ENCODE measurements around the gene NINJ2. TPM values are rescaled to one million over a fixed set of nuclear protein-coding genes. Genes with fewer than 3 reads are reported as not detected.
A peak's percentile ranks its signal among the peaks of the same experiment; 100 is the strongest.
"Not testable (repeated sequence)": the region's sequence is repeated elsewhere in the genome, so short reads cannot be mapped to it uniquely, and the experiment has no call there.

NINJ2 gene
- polyA plus RNA-seq, 1 of the 3 experiments (the other 2 are of a cell fraction), result 0.07 TPM

GRCh38 chr12:642633-643474 lies 20.4 kb downstream of the NINJ2 start:
- Histone ChIP-seq H3K79me2 (ENCODE audit: insufficient read depth) (no peaks in the 10 kb centered on the region), H3K27me3 (ENCODE audit: insufficient read depth) (no peaks in the 10 kb centered on the region), H3K4me2 (no peak overlapping the region), H3K9me3 (no peaks in the 10 kb centered on the region), H3K27ac (ENCODE audit: low read depth in 2 of 2, low read length in 1 of 2) (no peak overlapping the region), H3K9ac (no peak overlapping the region), H2AFZ (ENCODE audit: low read depth) (peak overlapping the region; percentile 79), H3K4me3 (ENCODE audit: low read depth in 2 of 2, low read length in 1 of 2) (no peak overlapping the region), H3F3A (replicated peaks; ENCODE audit: insufficient read depth) (peaks cover 6% of the 10 kb centered on the region), H3K9me2 (no peaks in the 10 kb centered on the region), H4K20me1 (ENCODE audit: insufficient read depth) (no peaks in the 10 kb centered on the region), H3K36me3 (replicated peaks in 1 of 2; ENCODE audit: control insufficient read depth in 1 of 2, insufficient read depth in 2 of 2, low read length in 1 of 2) (no peaks in the 10 kb centered on the region), H3K4me1 (ENCODE audit: control insufficient read depth in 1 of 2, insufficient read depth in 2 of 2, low read depth in 1 of 2, low read length in 1 of 2) (peaks cover 0 to 5% of the 10 kb centered on the region in 2 experiments; a peak in 1 of 4 replicates)
- TF ChIP-seq EZH2phosphoT487 (IDR thresholded peaks at IDR 0.05; ENCODE audit: borderline replicate concordance, low read depth), result no peak
- peak; percentile 48; the same call in 1 of the 2 replicates for TF ChIP-seq USF1 (IDR thresholded peaks at IDR 0.05; ENCODE audit: borderline replicate concordance, low read depth)
- no peak for TF ChIP-seq RAD21 (IDR thresholded peaks at IDR 0.05; ENCODE audit: low read length)
- POLR2A ChIA-PET, result no interaction called here
- WGBS (ENCODE audit: low lambda C conversion rate), result 59% methylated on average over 45 of the region's 95 CpGs
- peak; percentile 87 for DNase-seq
- CTCF ChIA-PET, result interaction anchor here (1.1 to 1.6 kb wide), 5 partner anchors 11 to 108 kb away, joined by 3 to 4 read pairs (median 3); no protein-coding TSS in a partner anchor

GRCh38 chr12:641321-641720 lies 21.9 kb downstream of the NINJ2 start:
- H3K79me2 ChIP-seq (ENCODE audit: insufficient read depth); H3K4me1 ChIP-seq (ENCODE audit: control insufficient read depth in 1 of 2, insufficient read depth in 2 of 2, low read depth in 1 of 2, low read length in 1 of 2); DNase-seq; H3F3A ChIP-seq (replicated peaks; ENCODE audit: insufficient read depth); H3K36me3 ChIP-seq (replicated peaks in 1 of 2; ENCODE audit: control insufficient read depth in 1 of 2, insufficient read depth in 2 of 2, low read length in 1 of 2); H3K27ac ChIP-seq (ENCODE audit: low read depth in 2 of 2, low read length in 1 of 2); H3K27me3 ChIP-seq (ENCODE audit: insufficient read depth); H2AFZ ChIP-seq (ENCODE audit: low read depth); H3K9ac ChIP-seq; H4K20me1 ChIP-seq (ENCODE audit: insufficient read depth); H3K4me3 ChIP-seq (ENCODE audit: low read depth in 2 of 2, low read length in 1 of 2); H3K9me2 ChIP-seq; H3K9me3 ChIP-seq; POLR2A ChIA-PET; H3K4me2 ChIP-seq: not testable (repeated sequence)
- 97% methylated on average over 11 of the region's 11 CpGs for WGBS (ENCODE audit: low lambda C conversion rate)
- CTCF ChIA-PET, result interaction anchor here (1.4 kb wide), 1 partner anchor 110 kb away, joined by 3 read pairs; no protein-coding TSS in a partner anchor

GRCh38 chr12:640773-641172 lies 22.5 kb downstream of the NINJ2 start:
- H3F3A ChIP-seq (replicated peaks; ENCODE audit: insufficient read depth), result peaks cover 6% of the 10 kb centered on the region
- no peaks in the 10 kb centered on the region for H3K9me2 ChIP-seq
- no peaks in the 10 kb centered on the region for H4K20me1 ChIP-seq (ENCODE audit: insufficient read depth)
- no peak overlapping the region for H3K9ac ChIP-seq
- 95% methylated on average over 3 of the region's 3 CpGs for WGBS (ENCODE audit: low lambda C conversion rate)
- POLR2A ChIA-PET, result no interaction called here
- H3K9me3 ChIP-seq, result no peaks in the 10 kb centered on the region
- no peak overlapping the region for H3K27ac ChIP-seq (ENCODE audit: low read depth in 2 of 2, low read length in 1 of 2)
- H3K4me2 ChIP-seq, result no peak overlapping the region
- H3K4me1 ChIP-seq (ENCODE audit: control insufficient read depth in 1 of 2, insufficient read depth in 2 of 2, low read depth in 1 of 2, low read length in 1 of 2), result peaks cover 0 to 4% of the 10 kb centered on the region in 2 experiments; a peak in 1 of 4 replicates
- no peak overlapping the region for H3K4me3 ChIP-seq (ENCODE audit: low read depth in 2 of 2, low read length in 1 of 2)
- no peaks in the 10 kb centered on the region for H3K36me3 ChIP-seq (replicated peaks in 1 of 2; ENCODE audit: control insufficient read depth in 1 of 2, insufficient read depth in 2 of 2, low read length in 1 of 2)
- no peaks in the 10 kb centered on the region for H3K79me2 ChIP-seq (ENCODE audit: insufficient read depth)
- H2AFZ ChIP-seq (ENCODE audit: low read depth), result no peak overlapping the region
- H3K27me3 ChIP-seq (ENCODE audit: insufficient read depth), result no peaks in the 10 kb centered on the region
- CTCF ChIA-PET, result no interaction called here
- DNase-seq, result no peak
- no peak for TF ChIP-seq ELF1 (IDR thresholded peaks at IDR 0.05)
- no peak for TF ChIP-seq PBX3 (IDR thresholded peaks at IDR 0.05)
- no peak for TF ChIP-seq IRF3 (IDR thresholded peaks at IDR 0.05; ENCODE audit: low read depth, low read length)
- TF ChIP-seq USF1 (IDR thresholded peaks at IDR 0.05; ENCODE audit: borderline replicate concordance, low read depth), result no peak
- TF ChIP-seq CHD2 (IDR thresholded peaks at IDR 0.05; ENCODE audit: low read length, partially characterized antibody), result no peak
- no peak for TF ChIP-seq GATA2 (CRISPR knock-in tag; IDR thresholded peaks at IDR 0.05)
- TF ChIP-seq EP300 (IDR thresholded peaks at IDR 0.05; ENCODE audit: borderline replicate concordance in 1 of 2, low read depth in 1 of 2, low read length in 1 of 2), result no peak
- no peak for TF ChIP-seq YY1 (IDR thresholded peaks at IDR 0.05; ENCODE audit: low read depth)
- no peak for TF ChIP-seq RAD21 (IDR thresholded peaks at IDR 0.05; ENCODE audit: low read length)
- TF ChIP-seq FOSL2 (IDR thresholded peaks at IDR 0.05; ENCODE audit: borderline replicate concordance, low read depth), result no peak
- TF ChIP-seq FOXJ3 (CRISPR knock-in tag; IDR thresholded peaks at IDR 0.05), result no peak
- no peak for TF ChIP-seq TCF12 (IDR thresholded peaks at IDR 0.05)
- no peak for TF ChIP-seq CTCF (IDR thresholded peaks at IDR 0.05)
- no peak for TF ChIP-seq POLR2AphosphoS5 (IDR thresholded peaks at IDR 0.05; ENCODE audit: low read depth, low read length)
